DMS 273 (cell line): Measurements from ENCODE around the gene RFTN1.
A peak's percentile ranks its signal among the peaks of the same experiment; 100 is the strongest.

Experiments
- DNase-seq: peaks from one replicate; lab custom pipeline; 2025; ENCODE audit not compliant: unreplicated experiment; lab: John Stamatoyannopoulos, UW

Gene RFTN1

DNA sequence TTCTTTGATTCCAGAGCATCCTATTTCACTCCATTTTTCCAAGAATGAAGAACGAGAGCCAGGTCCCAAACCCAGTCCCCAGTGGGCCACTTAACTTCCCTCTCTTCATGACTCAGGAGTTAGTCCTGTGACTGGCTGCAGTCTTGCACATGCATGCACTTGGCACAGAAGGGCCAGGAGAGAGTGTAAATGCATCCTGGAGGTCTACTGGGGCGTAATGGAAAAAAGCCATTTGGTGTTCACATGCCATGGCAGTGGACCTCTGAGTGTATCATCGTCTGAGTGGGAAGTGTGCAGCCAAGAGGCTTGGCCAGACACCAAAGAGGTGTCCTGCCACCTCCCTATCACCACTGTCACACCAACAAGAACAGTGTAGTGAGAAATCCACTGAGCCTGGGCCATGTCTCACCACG lies 15.1 kb upstream of the RFTN1 start:
- DNase-seq: no peak

- no peak for DNase-seq
Measured at GRCh38 chr3:16528106-16528505, 14.6 kb upstream of the RFTN1 start.

- DNase-seq: no peak
Measured at GRCh38 chr3:16524196-16524595, 10.7 kb upstream of the RFTN1 start.

DNA sequence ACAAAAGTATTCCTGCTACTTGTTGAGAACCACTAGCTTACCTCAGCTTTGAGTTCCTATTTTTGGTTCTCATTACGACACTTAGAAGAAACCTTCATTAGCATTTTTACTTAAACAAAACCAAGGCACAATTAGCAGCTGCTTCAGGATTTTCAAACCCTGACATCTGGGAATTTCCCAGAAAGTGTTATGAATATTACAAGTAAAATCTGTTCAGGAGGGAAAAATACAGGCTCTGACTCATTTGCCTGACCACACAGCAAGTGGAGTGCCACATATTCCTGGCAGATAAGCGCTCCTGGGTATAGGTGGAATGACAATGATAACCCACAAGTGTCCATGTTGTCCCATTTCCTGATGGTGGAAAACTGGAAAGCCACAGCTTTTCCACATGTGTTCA lies 10.3 kb upstream of the RFTN1 start:
- DNase-seq: no peak

DNA sequence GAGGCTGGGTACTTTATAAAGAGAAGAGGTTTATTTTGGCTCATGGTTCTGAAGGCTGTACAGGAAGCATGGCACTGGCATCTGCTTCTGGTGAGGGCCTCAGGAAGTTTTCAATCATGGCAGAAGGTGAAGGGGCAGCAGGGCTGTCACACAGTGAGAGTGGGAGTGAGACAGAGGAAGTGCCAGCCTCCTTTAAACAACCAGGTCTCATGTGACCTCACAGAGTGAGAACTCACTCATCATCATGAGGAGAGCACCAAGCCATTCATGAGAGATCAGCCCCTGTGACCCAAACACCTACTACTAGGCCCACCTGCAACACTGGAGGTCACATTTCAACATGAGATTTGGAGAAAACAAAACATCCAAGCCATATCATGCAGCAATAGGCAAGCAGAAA lies 9.3 kb upstream of the RFTN1 start:
- DNase-seq: no peak

GRCh38 chr3:16520970-16521881 lies 7.7 kb upstream of the RFTN1 start:
- peak; percentile 35 for DNase-seq

- DNase-seq: no peak
Measured at GRCh38 chr3:16520241-16520969, 6.9 kb upstream of the RFTN1 start.

DNA sequence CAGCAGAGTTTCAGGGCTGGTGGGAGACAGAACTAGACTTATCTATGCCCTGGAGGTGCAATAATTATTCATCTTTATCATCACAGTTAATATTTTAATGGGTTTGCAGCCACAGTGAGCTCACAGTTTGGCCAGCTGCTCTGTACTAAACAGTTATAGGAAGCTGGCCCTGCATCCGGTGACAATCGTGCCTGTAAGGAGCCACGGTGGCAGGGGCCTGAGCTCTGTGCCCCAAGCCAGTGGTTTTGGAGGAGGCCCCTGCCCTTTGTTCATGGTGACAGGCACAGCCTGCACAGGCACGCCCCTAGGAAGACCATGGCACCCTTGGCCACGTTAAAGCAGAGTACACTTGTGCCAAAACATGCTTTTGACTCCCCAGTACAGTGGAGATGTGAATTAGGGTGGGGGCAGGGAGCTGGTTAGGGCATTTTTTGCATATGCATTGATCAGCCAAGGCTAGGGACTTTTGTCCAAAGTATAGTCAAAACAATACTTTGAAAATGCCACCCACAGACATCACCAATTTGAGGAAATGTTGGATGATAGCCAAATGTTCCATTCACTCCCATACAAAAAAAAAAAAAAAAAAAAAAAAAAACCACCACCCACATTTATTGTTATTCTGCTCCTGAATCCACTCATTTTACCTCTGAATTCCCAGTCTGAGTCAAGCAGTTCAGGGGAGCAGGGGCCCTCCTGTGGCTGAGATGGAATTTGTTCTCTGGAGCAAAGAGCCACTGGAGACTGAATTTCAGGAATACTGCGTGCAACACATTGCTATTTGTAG lies 3.4 kb upstream of the RFTN1 start:
- DNase-seq: peak; percentile 47

DNA sequence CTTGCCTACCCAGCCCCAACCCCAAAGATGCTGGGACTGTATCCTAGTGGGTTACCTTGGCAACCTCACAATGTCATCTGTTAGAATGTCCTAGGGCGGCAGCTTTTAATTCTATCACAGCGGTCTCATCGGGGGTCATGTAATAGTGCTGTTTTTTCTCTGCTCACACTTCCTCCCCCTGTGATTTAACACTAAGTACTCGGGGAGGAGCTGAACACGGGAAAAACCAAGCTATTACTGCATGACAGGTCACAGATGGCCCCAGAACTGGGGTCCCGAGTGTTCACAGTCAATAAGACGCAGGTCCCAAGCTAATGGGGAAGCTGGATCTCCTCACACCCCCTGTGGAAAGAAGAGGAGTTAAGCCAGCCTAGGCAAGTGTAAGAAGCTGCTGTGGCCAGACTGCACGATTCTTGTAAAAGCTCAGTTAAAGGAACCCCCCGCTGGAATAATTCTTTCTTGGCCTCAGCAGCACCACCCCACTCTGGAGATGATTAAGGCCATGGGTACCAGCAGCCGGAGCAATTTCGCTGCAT lies 2.5 kb upstream of the RFTN1 start:
- DNase-seq: no peak

- no peak for DNase-seq
Measured at GRCh38 chr3:16514755-16515353, 1.4 kb upstream of the RFTN1 start.

DNA sequence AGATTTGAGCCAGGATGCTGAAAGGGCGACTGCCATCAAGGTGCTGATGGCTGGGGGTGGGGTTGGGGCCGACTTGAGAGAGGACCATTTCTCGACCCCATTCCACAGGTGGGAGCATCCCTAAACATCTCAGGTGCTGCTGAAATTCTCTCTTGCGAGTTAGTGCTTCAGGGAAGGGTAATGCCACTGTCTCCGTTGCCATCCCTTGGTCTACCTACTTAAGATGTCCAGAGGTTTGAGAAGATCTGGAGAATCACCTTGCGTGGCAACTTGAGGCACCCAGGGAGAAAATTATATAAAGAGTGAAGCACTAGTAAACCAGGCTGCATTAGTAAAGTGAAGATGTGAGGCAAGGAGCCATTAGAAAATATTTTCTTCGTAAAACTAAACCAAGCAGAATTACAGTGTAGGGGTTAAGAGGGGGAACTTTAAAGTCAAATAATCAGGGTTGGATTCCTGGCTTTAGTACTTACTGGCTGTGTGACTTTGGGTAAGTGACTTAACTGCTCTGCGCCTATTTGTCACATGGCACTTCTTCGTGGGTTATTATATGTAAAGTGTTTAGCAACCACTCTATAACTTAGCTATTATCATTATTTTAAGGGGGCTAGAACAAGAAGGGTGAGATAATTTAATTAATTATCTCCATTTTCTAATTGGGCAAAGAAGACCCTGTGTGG lies 662 bp upstream of the RFTN1 start:
- DNase-seq: no peak

DNA sequence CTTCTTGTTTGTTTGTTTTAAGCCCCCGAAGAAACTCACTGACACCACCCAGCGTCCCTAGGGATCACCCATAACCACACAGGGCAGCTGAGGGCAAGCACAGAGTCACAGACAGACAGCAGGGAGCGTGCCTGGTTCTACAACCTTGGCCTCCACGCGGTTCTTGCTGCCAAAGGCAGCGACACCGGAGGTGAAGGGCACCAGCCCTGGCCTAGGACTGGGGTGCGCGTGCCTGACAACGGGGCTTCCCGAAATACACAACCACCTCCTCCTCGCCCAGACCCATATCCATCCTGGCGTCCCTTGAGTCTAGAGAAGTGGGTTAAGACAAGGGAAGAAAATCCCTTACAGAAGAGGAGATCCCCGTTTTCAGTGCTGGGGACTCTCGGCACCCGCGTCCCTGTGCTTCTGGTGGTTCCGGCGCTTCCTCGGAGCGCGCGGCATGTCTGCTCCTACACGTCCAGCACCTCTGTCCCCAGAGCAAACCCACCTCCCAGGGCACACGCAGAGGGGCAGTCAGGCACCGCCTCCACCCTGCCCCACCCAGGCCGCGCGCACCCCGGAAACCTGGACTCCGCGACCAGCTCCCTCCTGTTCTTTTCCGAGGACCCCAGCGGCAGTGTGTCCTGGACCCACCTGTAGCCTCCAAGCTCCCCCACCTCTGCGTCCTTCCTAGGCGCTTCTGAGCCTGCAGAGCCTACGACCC lies 911 bp downstream of the RFTN1 start:
- peak; percentile 62 for DNase-seq

- DNase-seq: peak; percentile 82
Measured at GRCh38 chr3:16511681-16512434, 1.6 kb downstream of the RFTN1 start.

GRCh38 chr3:16510620-16511319 lies 2.7 kb downstream of the RFTN1 start:
- DNase-seq: no peak

GRCh38 chr3:16509721-16510619 lies 3.5 kb downstream of the RFTN1 start:
- no peak for DNase-seq

DNA sequence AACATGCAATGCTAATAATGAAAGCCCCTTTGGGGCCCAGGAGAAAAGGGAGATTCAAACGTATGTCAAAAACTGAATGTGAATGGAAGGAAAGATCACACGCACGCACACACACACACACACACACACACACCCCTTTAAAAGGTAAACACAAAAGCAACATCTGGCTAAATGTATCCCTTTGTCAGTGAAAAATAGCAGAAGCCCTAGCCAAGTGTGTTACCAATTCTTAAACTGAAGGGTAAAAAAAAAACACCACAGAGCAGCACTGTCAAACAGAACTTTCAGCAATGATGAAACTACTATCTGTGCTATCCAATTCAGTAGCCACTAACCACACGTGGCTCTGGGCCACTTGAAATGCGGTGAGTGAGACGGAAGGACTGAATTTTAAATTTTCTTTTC lies 4.9 kb downstream of the RFTN1 start:
- DNase-seq: no peak

GRCh38 chr3:16508243-16508578 lies 5.3 kb downstream of the RFTN1 start:
- peak; percentile 7 for DNase-seq
